ENCODE measurements around the gene ATOH8.
"Not testable (repeated sequence)": the region's sequence is repeated elsewhere in the genome, so short reads cannot be mapped to it uniquely, and the experiment has no call there.

The ATOH8 gene

GRCh38 chr2:85806358-85807118, 52.7 kb downstream of the ATOH8 start:
- no peak for DNase-seq

DNA sequence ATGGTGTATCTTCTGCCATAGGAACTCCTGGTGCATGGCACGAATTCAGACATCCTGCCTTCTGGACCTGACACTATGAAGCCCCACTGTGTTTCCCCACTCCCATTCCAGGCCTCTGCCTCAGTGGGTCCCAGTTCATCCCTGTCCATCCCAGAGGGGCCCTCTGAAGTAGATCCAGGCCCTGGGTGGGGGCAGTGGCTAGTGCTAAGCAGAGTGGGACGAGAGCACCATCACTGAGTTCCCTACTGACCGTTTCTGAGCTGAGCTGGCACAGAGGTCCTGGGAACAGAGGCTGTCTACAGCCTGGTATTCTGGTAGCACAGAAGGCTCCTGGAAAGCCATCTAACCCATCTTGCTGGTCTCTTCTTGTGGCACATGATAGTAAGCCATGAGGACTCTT, 54.0 kb downstream of the ATOH8 start:
- no peak for DNase-seq

DNA sequence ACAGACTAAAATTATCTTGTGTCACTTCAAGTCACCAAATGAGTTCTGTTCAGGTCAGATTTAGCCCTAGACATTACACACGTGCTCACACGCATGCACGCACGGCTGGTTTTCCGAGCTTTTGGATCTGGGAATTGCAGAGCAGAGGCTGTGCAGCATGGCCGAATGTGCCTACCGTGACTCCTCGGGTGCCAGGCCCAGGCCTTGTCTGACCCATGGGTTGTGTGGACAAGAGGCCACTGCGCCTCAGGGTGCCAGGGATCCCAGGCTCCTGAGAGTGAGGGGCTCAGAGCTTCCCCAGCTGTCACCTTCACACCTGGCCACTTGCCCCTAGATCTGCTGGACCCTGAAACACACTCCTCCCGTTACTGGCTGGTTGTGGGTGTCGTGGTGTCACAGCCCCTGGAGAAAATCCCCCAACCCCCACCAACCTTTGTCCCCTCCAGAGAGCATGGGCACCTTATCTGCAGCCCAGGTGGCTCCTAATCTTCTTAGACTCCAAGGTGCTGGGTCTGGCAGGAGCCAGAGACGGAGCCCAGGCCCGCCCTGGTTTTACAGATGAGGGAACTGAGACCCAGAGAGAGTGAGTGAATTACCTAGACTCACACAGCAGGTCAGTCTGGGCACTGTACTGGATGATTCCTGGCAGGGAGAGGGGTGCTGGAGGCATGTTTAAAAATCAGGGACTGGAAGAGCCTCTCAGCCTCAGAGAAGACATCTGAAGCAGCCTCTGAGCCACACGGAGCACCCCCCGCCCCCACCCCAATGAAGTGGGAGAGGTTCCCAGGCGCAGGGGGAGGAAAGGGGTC, 56.8 kb downstream of the ATOH8 start:
- DNase-seq = no peak

DNA sequence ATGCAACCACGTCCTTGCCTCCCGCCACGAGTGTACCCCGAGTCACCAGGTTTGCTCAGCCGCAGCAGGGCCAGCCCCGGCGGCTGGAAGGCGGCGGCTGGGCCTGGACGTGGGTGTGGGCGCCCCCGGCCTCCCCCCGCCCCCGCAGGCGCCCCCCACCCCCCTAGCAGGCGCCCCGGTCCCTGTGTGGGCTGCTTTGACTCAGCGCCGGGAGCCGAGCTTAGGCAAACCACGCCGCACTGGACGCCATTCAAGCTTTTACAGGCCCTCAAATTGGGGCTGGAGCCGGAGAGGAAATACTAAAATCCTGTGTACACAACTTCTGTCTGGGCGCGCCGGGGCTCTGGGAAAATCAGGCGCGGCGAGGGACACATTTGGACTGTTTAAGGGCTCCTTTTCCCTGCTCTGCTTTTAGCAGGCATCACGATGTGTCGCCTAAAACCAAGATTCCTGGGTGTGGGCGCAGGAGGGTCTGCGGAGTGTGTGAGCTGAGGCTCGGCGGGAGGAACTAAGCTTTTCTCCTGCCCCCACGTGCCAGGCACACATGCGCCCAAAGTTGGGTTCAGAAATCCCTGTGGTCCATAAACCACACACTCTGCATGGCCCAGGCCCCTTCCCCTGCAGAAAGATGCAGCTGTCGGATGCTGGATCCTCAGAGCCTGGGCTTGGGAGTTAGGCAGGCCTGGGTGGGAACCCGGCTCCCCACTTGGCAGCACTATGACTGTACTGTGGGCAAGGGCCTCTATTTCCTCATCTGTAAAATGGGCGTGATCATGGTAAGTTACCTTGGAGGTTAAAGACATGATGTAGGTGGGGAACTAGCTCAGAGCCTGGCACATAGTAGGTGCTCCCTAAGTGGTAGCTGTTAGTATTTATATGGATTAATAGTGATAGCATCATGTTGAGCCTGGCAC, 57.6 kb downstream of the ATOH8 start:
- no peak for DNase-seq

- no peak for DNase-seq
Measured at GRCh38 chr2:85812094-85812735, 58.4 kb downstream of the ATOH8 start.

DNA sequence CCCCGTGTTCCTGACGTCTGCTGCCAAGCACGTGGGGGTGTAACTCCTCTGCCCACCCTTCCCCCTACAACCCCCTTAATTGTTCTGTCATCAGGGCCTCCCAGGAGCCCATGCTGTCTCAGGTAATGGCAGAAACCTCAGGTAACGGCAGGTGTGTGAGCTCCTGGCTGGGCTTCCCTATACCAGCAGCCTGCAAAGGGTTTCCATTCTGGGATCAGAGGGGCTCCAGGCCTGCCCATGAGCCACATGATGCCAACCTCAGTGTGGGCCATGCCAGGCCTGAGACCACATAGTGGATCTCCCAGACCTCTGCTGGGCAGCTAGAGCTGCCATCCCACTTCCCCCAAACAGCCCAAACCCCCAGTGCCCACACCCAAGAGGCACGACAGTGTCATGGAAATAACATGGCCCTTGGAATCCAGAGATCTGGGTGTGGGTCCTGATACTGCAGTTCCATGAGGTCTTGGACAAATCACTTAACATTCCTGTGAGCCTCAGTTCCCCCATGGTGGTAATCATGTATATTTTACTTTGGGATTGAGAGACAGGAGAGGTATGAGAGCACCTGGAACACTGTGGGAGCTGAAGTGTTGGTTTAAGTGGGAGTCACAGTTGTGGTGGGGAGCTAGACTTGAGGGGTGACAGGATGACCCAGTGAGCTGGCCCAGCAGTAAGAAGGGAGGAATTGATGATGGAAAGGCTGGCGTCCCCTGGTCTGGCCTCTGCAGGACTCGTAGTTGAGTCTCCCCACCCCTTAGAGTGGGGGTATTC, 59.6 kb downstream of the ATOH8 start:
- no peak for DNase-seq

- peak; percentile 61 for DNase-seq
Measured at GRCh38 chr2:85813982-85814801, 60.4 kb downstream of the ATOH8 start.

DNA sequence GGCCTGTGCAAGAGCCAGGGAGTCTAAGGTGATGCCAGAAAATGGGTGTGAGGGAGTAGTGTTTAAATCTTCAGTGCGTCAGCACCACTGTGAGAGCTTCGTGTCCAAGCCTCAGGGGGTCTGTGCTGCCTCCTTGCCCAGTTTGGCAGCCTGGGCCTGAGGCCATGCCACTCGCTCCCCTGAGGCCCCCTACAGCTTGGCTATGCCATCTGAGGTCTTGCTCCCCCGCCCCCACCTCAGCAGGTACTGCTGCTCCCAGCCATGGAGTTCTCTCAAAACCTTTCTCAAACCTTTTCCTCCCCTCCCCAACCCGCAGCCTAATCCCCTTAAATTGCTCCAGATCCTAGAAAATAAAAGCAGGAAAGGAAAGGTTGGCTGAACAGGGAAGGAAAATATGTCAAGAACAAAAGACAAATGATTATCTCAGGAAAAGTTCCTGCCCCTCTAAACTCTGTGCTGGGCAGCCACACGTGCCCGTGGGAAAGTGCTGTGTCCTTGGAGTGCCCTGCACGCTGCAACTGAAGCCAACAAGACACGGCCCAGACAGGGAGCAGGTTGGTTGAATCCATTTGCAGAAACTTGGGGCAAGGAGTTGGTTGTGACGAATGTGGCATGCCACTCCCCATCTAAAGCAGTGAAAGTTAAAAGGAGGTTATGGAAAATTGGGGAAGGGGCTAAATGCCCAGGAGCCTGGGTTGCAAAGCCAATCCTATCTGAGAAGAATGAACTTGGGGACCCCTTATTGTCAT, 61.2 kb downstream of the ATOH8 start:
- DNase-seq = no peak

- DNase-seq = no peak
Measured at GRCh38 chr2:85819811-85820510, 66.2 kb downstream of the ATOH8 start.

DNA sequence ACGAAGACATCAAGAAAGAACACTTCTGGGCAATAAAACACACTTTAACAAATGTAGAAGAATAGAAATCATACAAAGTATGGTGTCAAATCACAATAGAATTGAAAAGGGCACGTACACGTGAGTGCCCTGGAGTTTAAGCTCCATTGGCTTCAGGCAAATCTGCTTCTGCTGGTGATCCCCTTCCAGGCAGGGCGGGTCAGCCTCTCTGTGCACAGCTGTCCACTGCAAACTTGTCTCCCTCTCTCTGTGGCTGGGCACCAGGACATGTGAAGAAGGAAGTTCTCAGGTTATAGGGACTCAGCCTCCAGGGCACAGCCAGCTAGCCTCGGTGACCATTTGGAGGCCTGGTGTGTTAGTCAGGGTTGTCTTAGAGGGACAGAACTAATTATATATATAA, 69.0 kb downstream of the ATOH8 start:
- DNase-seq = no peak

- no peak for DNase-seq
Measured at GRCh38 chr2:85823951-85824350, 70.2 kb downstream of the ATOH8 start.

DNA sequence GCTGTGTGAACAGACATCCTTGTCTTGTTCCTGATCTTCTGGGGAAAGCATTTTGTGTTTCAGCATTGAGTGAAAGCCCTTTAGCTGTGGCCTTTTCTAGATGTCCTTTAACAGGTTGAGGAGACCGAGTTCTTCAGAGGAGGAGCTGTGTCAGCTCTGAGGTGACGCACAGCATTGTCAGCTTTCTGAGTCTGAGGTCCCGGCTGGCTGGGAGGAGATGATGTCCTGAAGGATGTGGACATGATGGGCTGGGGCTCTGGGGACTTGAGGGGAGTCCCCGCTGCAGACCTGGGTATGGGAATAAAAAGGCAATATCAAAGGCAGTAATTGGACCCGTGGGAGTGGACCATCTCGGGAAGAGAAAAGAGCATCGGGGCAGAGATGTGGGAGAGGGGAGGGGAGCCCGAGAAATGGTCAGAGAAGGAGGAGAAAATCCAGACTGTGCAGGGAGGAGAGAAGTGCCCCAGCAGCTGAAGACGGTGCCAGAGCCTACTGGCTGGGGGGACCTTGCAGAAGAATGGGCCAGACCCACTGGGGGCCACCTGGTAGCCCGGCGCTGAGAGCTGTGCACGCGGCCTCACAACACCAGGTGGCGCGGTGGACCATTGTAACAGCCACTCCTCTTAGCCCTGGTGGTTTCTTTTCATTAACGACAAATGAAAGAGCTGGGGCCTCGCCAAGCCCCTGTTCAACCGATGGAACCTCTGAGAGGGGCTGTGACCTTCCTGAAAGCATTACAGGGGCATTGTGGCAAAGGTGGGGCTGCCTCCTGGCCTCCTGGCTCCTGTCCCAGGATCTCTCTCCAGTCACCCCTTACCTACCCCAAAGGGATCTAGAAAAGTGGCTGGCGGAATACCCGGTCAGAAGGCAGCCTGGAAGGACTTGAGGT, 73.4 kb downstream of the ATOH8 start:
- DNase-seq = peak; percentile 47

DNA sequence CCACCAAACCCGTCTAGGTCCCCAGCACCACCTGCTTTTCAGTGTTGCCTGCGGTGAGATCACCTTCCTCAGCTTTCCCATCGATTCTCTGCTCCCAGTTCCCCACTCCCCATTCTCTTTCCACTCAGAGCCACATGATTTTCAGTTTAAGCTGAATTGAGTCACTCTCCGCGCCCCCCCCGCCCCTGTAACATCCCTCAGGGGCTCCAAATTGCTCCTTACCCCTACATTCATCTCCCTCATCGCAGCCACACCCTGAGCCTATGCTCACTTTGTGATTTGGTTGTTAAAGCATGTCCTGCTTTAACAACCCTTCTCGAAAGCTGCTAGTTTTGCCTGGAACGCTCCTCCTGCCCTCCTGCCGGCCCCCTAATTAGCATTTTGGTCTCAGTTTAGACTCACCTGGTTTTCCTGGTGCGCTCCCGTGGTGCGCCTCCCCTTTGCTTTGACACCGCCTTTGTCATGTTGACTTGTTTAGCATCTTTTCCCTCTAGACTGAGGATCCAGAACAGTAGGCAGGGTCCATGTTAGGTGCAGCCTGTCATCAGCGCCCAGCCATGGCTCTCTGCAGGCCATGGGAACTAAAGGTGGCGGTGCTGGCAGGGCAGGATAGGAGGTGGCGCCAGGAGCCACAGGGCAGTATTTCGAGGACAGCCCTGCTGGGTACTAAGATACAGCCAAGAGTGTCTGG, 74.2 kb downstream of the ATOH8 start:
- no peak for DNase-seq

- no peak for DNase-seq
Measured at GRCh38 chr2:85828725-85829124, 74.9 kb downstream of the ATOH8 start.

DNA sequence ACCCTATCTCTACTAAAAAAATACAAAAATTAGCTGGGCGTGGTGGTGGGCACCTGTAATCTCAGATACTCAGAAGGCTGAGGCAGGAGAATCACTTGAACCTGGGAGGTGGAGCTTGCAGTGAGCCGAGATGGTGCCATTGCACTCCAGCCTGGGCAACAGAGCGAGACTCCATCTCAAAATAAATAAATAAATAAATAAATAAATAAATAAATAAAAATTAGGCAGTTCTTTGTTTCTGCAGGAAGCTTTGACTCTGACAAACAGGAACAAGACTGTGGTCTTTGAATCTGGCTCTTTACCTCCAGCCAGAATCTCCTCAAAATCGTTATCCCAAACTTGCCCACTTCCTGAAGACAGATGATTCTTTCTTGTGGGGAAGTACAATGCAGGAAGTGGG, 75.6 kb downstream of the ATOH8 start:
- not testable (repeated sequence) for DNase-seq

GRCh38 chr2:85830645-85831044, 76.9 kb downstream of the ATOH8 start:
- no peak for DNase-seq

GRCh38 chr2:85831735-85832134, 77.9 kb downstream of the ATOH8 start:
- DNase-seq = no peak

DNA sequence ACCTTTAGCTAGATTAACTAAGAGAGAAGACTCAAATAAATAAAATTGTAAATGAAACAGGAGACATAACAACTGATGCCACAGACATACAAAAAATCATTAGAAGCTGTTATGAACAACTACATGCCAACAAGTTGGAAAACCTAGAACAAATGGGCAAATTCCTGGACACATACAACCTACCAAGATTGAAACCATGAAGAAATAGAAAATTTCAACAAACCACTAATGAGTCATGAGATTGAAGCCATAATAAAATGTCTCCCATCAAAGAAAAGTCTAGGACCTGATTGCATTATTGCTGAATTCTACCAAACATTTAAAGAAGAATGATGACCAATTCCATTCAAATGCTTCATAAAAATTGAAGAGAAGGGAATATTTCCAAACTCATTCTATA, 80.7 kb downstream of the ATOH8 start:
- DNase-seq = no peak

All from NCI-H510A (cell line).